ENCODE measurements around the gene GOLGA8J. TPM values are rescaled to one million over a fixed set of nuclear protein-coding genes. Genes with fewer than 3 reads are reported as not detected.
"Not testable (repeated sequence)": the region's sequence is repeated elsewhere in the genome, so short reads cannot be mapped to it uniquely, and the experiment has no call there.

Gene GOLGA8J
- total and polyA plus RNA-seq, 12 donors, result 0.22 to 0.98 (median 0.81) TPM; not detected in 9

GRCh38 chr15:30065025-30065801, 17.5 kb upstream of the GOLGA8J start:
- Histone ChIP-seq H3K27ac (no peak overlapping the region), H3K4me1 (peaks cover 0 to 7% (median 0%) of the 10 kb centered on the region in 9 donors), H3K9me3 (no peaks in the 10 kb centered on the region), H3K27me3 (no peaks in the 10 kb centered on the region), H3K36me3 (no peaks in the 10 kb centered on the region), H3K4me3 (no peak overlapping the region)
- intact Hi-C loops (cut with DNase I), result no loop called here
- peak in 1 of 8 donors; percentile 63 for ATAC-seq
- no peak for TF ChIP-seq CTCF (IDR thresholded peaks at IDR 0.05)
- 77 to 80% methylated on average over 12 of the region's 12 CpGs for WGBS, 2 donors
- no peak for DNase-seq

GRCh38 chr15:30068326-30068725, 14.4 kb upstream of the GOLGA8J start:
- intact Hi-C loops (cut with DNase I), result no loop called here
- H3K9me3 ChIP-seq, result no peaks in the 10 kb centered on the region
- no peak for TF ChIP-seq CTCF (IDR thresholded peaks at IDR 0.05)
- ATAC-seq, result no peak
- peaks cover 0 to 7% (median 0%) of the 10 kb centered on the region in 9 donors for H3K4me1 ChIP-seq
- no peak overlapping the region for H3K27ac ChIP-seq
- H3K4me3 ChIP-seq, result no peak overlapping the region
- H3K36me3 ChIP-seq, result no peaks in the 10 kb centered on the region
- WGBS, 2 donors, result 86 to 88% methylated on average over 7 of the region's 7 CpGs
- H3K27me3 ChIP-seq, result peaks cover 0 to 10% (median 3%) of the 10 kb centered on the region in 7 donors
- DNase-seq, result no peak

GRCh38 chr15:30072630-30073029, 10.1 kb upstream of the GOLGA8J start:
- intact Hi-C loops (cut with DNase I), result loop anchor here in 7 of 10 donors (5.0 to 10.0 kb wide), 5 partner anchors 108 to 408 kb away; no protein-coding TSS in a partner anchor
- WGBS, 2 donors, result 60 to 69% methylated on average over 7 of the region's 7 CpGs
- Histone ChIP-seq H3K9me3 (no peaks in the 10 kb centered on the region), H3K27ac (no peak overlapping the region), H3K4me3 (no peak overlapping the region), H3K27me3 (peaks cover 0 to 17% (median 3%) of the 10 kb centered on the region in 7 donors), H3K36me3 (no peaks in the 10 kb centered on the region), H3K4me1 (no peaks in the 10 kb centered on the region)
- DNase-seq, result no peak
- TF ChIP-seq CTCF (IDR thresholded peaks at IDR 0.05), result no peak
- ATAC-seq, result no peak

- no peak for TF ChIP-seq CTCF (IDR thresholded peaks at IDR 0.05)
- Histone ChIP-seq H3K27me3 (peaks cover 0 to 17% (median 6%) of the 10 kb centered on the region in 7 donors), H3K4me3 (no peak overlapping the region), H3K9me3 (no peaks in the 10 kb centered on the region), H3K4me1 (no peaks in the 10 kb centered on the region), H3K27ac (no peak overlapping the region), H3K36me3 (no peaks in the 10 kb centered on the region)
- ATAC-seq, result no peak
- DNase-seq, result no peak
- 89 to 93% methylated on average over 4 of the region's 4 CpGs for WGBS, 2 donors
- intact Hi-C loops (cut with DNase I), result loop anchor here in 7 of 10 donors (2.0 to 10.0 kb wide), 6 partner anchors 45 to 409 kb away; no protein-coding TSS in a partner anchor
Measured at GRCh38 chr15:30073915-30074314, 8.8 kb upstream of the GOLGA8J start.

- H3K4me3 ChIP-seq; ATAC-seq; H3K27ac ChIP-seq; H3K9me3 ChIP-seq; DNase-seq; H3K36me3 ChIP-seq; intact Hi-C loops (cut with DNase I); H3K4me1 ChIP-seq; H3K27me3 ChIP-seq: not testable (repeated sequence)
- 78 to 85% methylated on average over 5 of the region's 5 CpGs for WGBS, 2 donors
Measured at GRCh38 chr15:30080816-30081215, 1.9 kb upstream of the GOLGA8J start.

GRCh38 chr15:30097827-30098226, 15.1 kb downstream of the GOLGA8J start:
- ATAC-seq; H3K4me1 ChIP-seq; intact Hi-C loops (cut with DNase I); H3K27me3 ChIP-seq; H3K4me3 ChIP-seq; H3K27ac ChIP-seq; H3K36me3 ChIP-seq; DNase-seq; H3K9me3 ChIP-seq: not testable (repeated sequence)
- WGBS, 2 donors, result no CpG with 5 or more reads among the region's 8 CpGs

- H3K9me3 ChIP-seq; H3K36me3 ChIP-seq; ATAC-seq; H3K27me3 ChIP-seq; H3K4me3 ChIP-seq; intact Hi-C loops (cut with DNase I); H3K4me1 ChIP-seq; DNase-seq; H3K27ac ChIP-seq: not testable (repeated sequence)
- no CpG with 5 or more reads among the region's 12 CpGs for WGBS, 2 donors
Measured at GRCh38 chr15:30102890-30103289, 20.1 kb downstream of the GOLGA8J start.
